Measurements from ENCODE around the gene KMT2E. TPM values are rescaled to one million over a fixed set of nuclear protein-coding genes. Genes with fewer than 3 reads are reported as not detected.

KMT2E gene
- total RNA-seq, 1 experiment from 2014 or later: 38.2 TPM

DNA sequence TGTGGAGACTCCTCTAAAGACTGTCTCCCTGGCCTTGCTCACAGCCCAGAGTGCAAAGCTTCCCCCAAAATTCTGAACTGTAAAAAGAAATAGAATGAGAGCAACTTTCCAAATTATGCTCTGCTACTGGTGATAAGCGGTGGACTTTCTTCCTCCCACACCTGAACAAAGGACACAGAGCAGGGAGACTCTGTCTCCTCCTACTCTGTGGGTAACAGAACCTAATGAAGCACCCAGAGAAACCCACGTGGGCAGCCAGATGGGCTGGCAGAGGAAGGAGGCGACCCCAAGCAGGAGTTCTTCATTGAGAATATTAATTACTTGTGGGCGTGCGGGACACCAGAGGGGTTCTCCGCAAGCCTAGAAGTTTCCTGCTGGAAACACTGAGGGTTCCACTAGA is 139.5 kb downstream of the KMT2E start:
- no peaks in the 10 kb centered on the region for H3K79me1 ChIP-seq (ENCODE audit: insufficient read depth, low read depth, low read length, poor library complexity, severe bottlenecking)
- Mint-ChIP-seq H3K9me3 (no peaks in the 10 kb centered on the region), H3K4me3 (no peak overlapping the region)

More for the DNA sequence above, 139.5 kb downstream of the KMT2E start:
- H4K91ac ChIP-seq (ENCODE audit: insufficient read length, low read depth, low read length): no peak overlapping the region
- H3K4me1 ChIP-seq (ENCODE audit: insufficient read depth, low read length): no peaks in the 10 kb centered on the region
- no peak overlapping the region for H2BK20ac ChIP-seq (ENCODE audit: low read depth, low read length, poor library complexity, severe bottlenecking)
- no peak overlapping the region for H3T11ph ChIP-seq (ENCODE audit: low read length)
- no peak overlapping the region for H2BK15ac ChIP-seq (ENCODE audit: low read depth, low read length)
- no peaks in the 10 kb centered on the region for H3K9me3 ChIP-seq (ENCODE audit: control insufficient read depth, low read depth, low read length)
- no peak overlapping the region for H3K56ac ChIP-seq (ENCODE audit: insufficient read length, low read depth, low read length)
- Mint-ChIP-seq H3K36me3 (ENCODE audit: insufficient read depth in 1 of 3, low read depth in 3 of 3) (no peaks in the 10 kb centered on the region; a peak in 1 of 7 replicates), H3K27me3 (ENCODE audit: low read depth) (no peaks in the 10 kb centered on the region), H3K27ac (peak overlapping the region in 2 of 3 experiments; percentile 66 to 86; a peak in 3 of 7 replicates), H3K4me1 (no peaks in the 10 kb centered on the region)
- no peak overlapping the region for H3K23ac ChIP-seq (ENCODE audit: insufficient read length, low read depth, low read length)
- no peak overlapping the region for H2BK5ac ChIP-seq (ENCODE audit: insufficient read length, low read length)
- no peak overlapping the region for H2BK120ac ChIP-seq (ENCODE audit: low read depth, low read length, poor library complexity, severe bottlenecking)
- H3K18ac ChIP-seq (ENCODE audit: insufficient read length, low read depth, low read length): no peak overlapping the region
- DNase-seq: no peak
- H4K20me1 ChIP-seq (ENCODE audit: control insufficient read depth, insufficient read depth, insufficient read length): no peaks in the 10 kb centered on the region
- TF ChIP-seq, protein P1, sequence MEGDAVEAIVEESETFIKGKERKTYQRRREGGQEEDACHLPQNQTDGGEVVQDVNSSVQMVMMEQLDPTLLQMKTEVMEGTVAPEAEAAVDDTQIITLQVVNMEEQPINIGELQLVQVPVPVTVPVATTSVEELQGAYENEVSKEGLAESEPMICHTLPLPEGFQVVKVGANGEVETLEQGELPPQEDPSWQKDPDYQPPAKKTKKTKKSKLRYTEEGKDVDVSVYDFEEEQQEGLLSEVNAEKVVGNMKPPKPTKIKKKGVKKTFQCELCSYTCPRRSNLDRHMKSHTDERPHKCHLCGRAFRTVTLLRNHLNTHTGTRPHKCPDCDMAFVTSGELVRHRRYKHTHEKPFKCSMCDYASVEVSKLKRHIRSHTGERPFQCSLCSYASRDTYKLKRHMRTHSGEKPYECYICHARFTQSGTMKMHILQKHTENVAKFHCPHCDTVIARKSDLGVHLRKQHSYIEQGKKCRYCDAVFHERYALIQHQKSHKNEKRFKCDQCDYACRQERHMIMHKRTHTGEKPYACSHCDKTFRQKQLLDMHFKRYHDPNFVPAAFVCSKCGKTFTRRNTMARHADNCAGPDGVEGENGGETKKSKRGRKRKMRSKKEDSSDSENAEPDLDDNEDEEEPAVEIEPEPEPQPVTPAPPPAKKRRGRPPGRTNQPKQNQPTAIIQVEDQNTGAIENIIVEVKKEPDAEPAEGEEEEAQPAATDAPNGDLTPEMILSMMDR (conservative IDR thresholded peaks at IDR 0.05): no peak
- H3K9ac ChIP-seq (ENCODE audit: extremely low read depth, insufficient read length, low read length): no peak overlapping the region
- no peak overlapping the region for H3K4ac ChIP-seq (ENCODE audit: low read depth, low read length)
- H3K27me3 ChIP-seq (ENCODE audit: insufficient read depth, low read length): no peaks in the 10 kb centered on the region
- no peak overlapping the region for H3K14ac ChIP-seq (ENCODE audit: insufficient read depth, low read length)
- no peak overlapping the region for H2AFZ ChIP-seq (ENCODE audit: low read length)
- no peak overlapping the region for H4K8ac ChIP-seq (replicated peaks; ENCODE audit: insufficient read length, low read depth, low read length)
- no peak overlapping the region for H3K4me2 ChIP-seq (ENCODE audit: insufficient read depth, insufficient read length, low read length)
- no peak overlapping the region for H2AK5ac ChIP-seq (ENCODE audit: insufficient read length, low read length)
- H3K23me2 ChIP-seq (ENCODE audit: insufficient read length, low read depth, low read length, poor library complexity, severe bottlenecking): no peaks in the 10 kb centered on the region
- no peak overlapping the region for H2BK12ac ChIP-seq (ENCODE audit: insufficient read length, low read depth, low read length)
- WGBS (ENCODE audit: extremely low coverage, insufficient read length, low lambda C conversion rate): no CpG with 5 or more reads among the region's 6 CpGs
- H4K5ac ChIP-seq (ENCODE audit: insufficient read length, low read depth, low read length): no peak overlapping the region
- no peak overlapping the region for H3K27ac ChIP-seq (ENCODE audit: insufficient read length, low read depth, low read length)
- H3K79me2 ChIP-seq (ENCODE audit: insufficient read depth, low read length): no peaks in the 10 kb centered on the region
